Stimulated activated CD4-positive, alpha-beta T cell treated with anti-CD3 and anti-CD28 coated beads, Interleukin-4, amount 100 ng/mL, for 24 hours (primary cell): ENCODE measurements around the gene GIPC2.
A peak's percentile ranks its signal among the peaks of the same experiment; 100 is the strongest.
"Not testable (repeated sequence)": the region's sequence is repeated elsewhere in the genome, so short reads cannot be mapped to it uniquely, and the experiment has no call there.

Experiments used
- DNase-seq: peaks from one replicate; pipeline ENCODE4 v3.0.0-alpha.2; 2020

GIPC2 gene

DNA sequence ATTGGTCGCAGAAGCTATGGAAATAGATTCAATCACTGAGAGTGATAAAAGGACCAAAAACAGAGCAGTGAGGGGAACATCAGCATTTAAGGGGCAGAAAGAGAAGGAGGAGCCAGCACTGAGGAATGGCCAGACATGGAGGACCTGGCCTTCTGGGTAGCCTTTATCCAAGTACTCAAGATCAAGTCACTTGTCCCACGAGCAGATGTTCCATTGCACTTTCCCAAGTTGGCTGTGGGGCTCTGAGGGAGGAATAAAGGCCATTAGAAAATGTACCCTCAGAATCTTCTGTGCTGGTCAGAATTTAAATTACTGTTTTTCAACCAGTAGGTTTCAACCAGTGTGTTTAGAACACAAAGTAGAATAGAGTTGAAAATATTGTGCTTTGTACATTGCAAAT is 55.3 kb downstream of the GIPC2 start:
- no peak for DNase-seq

DNA sequence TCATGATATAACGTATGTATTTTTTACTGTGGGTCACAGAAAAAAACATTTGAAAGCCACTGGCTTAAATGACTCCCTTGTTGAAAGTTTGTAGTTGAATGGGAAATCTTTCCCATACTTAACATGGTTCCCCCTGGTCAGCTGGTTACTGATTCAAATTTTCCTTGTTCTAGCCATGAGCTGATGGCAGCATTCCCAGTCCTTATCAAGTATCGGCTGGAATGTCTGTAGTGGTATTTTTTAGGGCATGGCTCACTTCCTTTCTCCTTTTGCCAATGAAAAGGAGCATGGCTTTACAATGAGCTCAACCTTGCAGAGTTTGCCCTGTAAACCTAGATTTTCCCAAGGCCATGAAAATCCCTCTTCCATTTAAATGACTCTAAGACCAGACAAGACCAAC is 55.7 kb downstream of the GIPC2 start:
- DNase-seq = no peak

GRCh38 chr1:78102082-78102481 is 56.3 kb downstream of the GIPC2 start:
- DNase-seq = no peak

DNA sequence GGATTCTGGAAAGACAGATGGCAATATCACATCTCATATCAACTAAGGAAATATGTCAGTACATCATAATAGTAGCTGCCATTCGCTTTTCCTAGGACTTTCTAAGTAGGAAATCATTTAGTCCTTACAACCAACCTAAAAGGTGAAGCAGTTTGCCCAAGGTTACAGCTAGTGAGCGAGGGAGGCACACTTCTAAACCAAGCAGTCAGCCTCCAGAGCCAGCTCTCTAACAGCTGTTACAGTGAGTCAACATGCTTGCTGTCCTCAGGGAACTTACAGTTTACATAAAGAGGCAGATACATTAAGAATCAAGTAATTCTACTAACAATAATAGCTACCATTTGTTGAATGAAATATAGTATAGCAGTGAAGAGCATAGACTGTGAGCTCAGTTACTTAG is 57.1 kb downstream of the GIPC2 start:
- DNase-seq = no peak

GRCh38 chr1:78104322-78104721 is 58.6 kb downstream of the GIPC2 start:
- DNase-seq = no peak

DNA sequence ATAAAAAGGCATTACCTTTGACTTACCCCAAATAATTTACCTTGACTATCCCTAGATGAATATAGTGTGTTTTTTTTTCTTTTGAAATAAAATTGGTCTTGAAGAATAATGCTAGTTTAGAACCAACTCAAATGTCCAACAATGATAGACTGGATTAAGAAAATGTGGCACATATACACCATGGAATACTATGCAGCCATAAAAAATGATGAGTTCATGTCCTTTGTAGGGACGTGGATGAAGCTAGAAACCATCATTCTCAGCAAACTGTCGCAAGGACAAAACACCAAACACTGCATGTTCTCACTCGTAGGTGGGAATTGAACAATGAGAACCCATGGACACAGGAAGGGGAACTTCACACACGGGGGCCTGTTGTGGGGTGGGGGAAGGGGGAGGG is 63.9 kb downstream of the GIPC2 start:
- DNase-seq = not testable (repeated sequence)

DNA sequence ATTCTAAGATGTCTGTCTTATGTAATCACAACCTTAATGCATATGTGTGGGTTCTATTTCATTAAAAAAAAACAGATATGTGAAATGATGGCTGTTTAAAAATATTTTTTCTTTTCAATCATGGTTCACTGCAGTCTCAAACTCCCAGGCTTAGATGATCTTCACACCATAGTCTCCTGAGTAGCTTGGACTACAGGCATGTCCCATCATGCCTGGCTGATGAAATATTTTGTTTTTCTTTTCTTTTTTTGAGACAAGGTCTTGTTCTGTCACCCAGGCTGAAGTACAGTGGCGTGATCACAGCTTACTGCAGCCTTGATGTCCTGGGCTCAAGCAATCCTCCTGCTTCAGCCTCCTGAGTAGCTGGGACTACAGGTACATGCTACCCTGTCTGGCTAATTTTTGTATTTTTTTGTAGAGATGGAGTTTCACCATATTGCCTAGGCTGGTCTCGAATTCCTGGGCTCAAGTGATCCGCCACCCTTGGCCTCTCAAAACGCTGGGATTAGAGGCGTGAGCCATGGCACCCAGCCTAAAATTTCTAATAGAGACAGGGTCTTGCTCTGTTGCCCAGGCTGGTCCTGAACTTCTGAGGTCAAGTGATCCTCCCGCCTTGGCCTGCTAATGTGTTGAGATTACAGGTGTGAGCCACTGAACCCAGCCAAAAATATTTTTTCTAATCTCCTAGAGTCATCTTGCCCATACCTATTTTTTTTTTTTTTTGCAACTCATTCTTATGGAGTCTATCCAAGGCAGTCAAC is 67.6 kb downstream of the GIPC2 start:
- no peak for DNase-seq

GRCh38 chr1:78114034-78114956 is 68.5 kb downstream of the GIPC2 start:
- peak; percentile 64 for DNase-seq

DNA sequence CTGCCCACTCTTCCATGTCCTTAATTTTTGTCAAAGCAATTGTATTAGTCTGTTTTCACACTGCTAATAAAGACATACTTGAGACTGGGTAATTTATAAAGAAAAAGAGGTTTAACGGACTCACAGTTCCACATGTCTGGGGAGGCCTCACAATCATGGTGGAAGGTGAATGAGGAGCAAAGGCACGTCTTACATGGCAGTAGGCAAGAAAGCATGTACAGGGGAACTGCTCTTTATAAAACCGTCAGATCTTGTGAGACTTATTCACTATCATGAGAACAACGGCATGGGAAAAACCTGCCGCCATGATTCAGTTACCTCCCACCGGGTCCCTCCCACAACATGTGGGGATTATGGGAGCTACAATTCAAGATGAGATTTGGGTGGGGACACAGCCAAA is 74.7 kb downstream of the GIPC2 start:
- DNase-seq = not testable (repeated sequence)

GRCh38 chr1:78121710-78122109 is 75.9 kb downstream of the GIPC2 start:
- DNase-seq = no peak

DNA sequence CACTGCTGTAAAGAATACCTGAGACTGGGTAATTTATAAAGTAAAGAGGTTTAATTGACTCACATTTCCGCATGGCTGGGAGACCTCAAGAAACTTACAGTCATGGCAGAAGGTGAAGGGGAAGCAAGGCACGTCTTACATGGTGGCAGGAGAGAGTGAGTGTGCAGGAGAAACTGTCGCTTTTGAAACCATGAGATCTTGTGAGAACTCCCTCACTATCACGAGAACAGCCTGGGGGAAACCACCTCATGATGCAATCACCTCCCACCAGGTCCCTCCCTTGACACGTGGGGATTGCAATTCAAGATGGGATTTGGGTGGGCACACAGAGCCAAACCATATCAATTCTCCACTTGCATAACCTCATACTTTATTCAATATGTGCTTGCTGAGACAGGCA is 76.6 kb downstream of the GIPC2 start:
- DNase-seq = no peak

DNA sequence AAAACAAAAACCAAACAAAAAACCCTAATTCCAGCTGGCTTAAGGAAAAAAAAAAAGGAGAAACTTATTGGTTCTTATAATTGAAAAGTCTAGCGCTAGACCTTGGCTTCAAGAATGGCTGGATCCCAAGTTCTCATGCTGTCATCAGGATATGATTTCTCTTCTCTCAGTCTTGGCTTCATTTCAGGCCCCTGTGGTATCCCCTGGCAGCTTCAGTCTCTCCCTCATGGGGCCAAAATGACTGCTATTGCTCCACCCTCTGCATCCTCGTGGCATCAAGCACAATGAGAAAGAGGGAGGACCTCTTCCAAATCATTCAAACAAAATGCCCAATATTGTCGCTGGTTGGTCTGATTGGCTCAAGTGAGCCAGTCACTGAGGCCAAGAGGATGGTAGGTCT is 80.7 kb downstream of the GIPC2 start:
- DNase-seq = no peak

DNA sequence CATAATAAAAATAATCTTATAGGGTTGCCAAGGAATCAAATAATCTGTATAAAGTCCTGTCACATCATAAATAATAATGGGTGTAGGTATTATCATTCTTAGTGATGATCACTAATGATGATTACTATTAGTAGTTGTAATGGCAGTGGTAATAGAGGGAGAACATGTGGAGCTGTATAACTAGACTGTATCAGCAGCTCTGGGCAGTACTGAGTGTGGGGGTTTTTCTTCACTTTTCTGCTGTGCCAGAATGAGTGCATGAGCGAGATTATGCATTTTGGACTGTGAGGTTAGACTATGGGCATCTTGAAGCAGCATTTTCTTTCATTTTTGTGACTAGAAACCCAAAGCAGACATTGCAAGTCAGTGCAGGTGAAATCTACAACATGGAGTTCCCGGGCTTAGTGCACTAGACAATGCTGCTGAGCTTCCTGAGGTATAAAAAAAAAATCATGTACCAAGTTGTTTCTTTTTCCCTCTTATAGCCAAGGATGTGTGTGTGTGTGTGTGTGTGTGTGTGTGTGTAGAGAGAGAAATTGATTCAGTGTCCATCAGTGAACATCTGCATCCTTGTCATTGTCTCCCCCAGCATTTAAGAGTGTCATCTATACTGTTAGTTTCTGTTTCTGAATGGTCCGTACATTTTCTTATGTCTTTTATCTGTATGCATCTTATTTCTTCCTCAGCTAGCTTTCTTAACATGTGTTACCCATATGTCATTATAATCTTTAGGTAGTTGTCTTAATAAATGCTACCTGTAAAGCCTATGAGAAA is 86.6 kb downstream of the GIPC2 start:
- no peak for DNase-seq

- DNase-seq = no peak
Measured at GRCh38 chr1:78132948-78133322, 87.2 kb downstream of the GIPC2 start.

- no peak for DNase-seq
Measured at GRCh38 chr1:78136680-78137079, 90.9 kb downstream of the GIPC2 start.

- DNase-seq = no peak
Measured at GRCh38 chr1:78141531-78142231, 95.9 kb downstream of the GIPC2 start.

GRCh38 chr1:78142736-78143135 is 97.0 kb downstream of the GIPC2 start:
- DNase-seq = no peak

- no peak for DNase-seq
Measured at GRCh38 chr1:78143152-78143551, 97.4 kb downstream of the GIPC2 start.

GRCh38 chr1:78143673-78144072 is 97.9 kb downstream of the GIPC2 start:
- DNase-seq = no peak

DNA sequence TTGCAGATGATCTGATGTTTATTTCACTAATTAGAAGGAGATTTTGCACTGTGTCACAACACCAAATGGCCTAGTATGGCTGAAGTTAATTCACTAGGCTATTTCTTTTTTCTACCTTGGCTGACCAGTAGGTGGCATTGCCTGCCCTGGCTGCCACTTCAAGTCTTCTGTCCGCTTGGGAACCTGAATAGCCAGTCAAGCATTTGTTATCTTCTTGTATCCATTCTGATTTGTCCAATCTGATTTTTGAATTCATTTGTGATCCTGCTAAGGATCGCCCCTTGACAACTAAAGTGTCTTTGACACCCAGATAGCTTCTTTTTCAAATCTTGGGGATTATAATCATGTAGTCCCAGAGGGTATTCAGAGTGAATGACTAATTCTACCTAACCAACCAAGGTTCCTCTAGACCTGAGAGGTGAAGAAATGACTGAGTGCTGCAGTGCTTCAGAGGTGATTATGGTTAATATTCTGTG is 99.4 kb downstream of the GIPC2 start:
- peak; percentile 26 for DNase-seq

- DNase-seq = no peak
Measured at GRCh38 chr1:78146205-78146771, 100.5 kb downstream of the GIPC2 start.

DNA sequence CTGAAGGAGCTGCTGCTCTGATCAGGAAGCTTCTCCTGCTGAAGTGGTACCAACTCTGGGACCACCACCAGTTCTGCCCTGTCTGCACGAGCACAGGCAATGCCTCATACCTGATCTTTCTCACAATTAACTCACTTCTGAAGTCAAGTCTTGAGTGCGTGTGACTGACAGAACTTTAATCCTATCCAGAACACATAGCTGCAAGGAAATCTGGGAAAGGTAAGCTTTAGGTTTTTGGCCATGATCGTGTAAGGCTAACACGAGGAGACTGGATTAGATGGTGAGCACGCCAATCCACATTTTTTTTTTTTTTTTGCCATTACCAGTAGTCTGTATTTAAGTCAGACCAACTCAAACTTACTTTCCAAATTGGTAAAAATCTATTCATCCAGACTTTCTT is 101.3 kb downstream of the GIPC2 start:
- no peak for DNase-seq
